Measurements from ENCODE around the gene SCAPER. TPM values are rescaled to one million over a fixed set of nuclear protein-coding genes. Genes with fewer than 3 reads are reported as not detected.

Gene SCAPER
- total RNA-seq, 1 experiment from 2014 or later = 10.3 TPM

DNA sequence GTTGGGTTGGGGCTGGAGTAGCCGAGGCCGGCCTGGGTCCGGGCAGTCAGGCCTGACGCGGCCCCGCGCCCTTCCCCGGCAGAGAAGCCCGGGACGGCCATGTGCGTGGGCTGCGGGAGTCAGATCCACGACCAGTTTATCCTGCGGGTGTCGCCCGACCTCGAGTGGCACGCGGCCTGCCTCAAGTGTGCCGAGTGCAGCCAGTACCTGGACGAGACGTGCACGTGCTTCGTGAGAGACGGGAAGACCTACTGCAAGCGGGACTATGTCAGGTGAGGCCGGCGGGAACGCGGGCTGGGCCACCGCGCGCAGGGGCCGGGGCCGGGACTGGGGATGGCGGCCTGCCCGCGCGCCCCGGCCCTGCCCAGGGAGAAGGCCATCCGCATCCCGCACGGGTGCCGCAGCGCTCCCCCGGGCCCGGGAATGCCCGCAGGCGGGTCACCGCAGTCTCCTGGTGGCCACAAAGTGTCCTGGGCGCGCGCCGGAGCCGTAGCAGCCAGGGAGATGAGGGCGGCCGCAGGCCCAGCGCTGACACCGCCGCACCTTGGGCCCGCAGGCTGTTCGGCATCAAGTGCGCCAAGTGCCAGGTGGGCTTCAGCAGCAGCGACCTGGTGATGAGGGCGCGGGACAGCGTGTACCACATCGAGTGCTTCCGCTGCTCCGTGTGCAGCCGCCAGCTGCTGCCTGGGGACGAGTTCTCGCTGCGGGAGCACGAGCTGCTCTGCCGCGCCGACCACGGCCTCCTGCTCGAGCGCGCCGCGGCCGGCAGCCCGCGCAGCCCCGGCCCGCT lies 567.2 kb downstream of the SCAPER start:
- no peaks in the 10 kb centered on the region for H3K36me3 Mint-ChIP-seq
- no peak for ATAC-seq
- H3K27me3 Mint-ChIP-seq (ENCODE audit: low read depth) = peaks cover 97% of the 10 kb centered on the region
- no peaks in the 10 kb centered on the region for H3K9me3 Mint-ChIP-seq
- H3K4me3 Mint-ChIP-seq = peak overlapping the region; percentile 73
- POLR2A ChIA-PET = interaction anchor here (0.6 to 2.0 kb wide), 3 partner anchors 9 to 113 kb away, joined by 3 to 9 read pairs (median 3); partner anchors contain the start of gene ETFA
- CTCF ChIA-PET = interaction anchor here (3.3 kb wide), 1 partner anchor 9 kb away, joined by 20 read pairs; no protein-coding TSS in a partner anchor
- H3K27ac Mint-ChIP-seq = no peak overlapping the region
- peak; percentile 51 for DNase-seq (ENCODE audit: low spot score)
- H3K4me1 Mint-ChIP-seq = peaks cover 54% of the 10 kb centered on the region
- TF ChIP-seq, protein P1, sequence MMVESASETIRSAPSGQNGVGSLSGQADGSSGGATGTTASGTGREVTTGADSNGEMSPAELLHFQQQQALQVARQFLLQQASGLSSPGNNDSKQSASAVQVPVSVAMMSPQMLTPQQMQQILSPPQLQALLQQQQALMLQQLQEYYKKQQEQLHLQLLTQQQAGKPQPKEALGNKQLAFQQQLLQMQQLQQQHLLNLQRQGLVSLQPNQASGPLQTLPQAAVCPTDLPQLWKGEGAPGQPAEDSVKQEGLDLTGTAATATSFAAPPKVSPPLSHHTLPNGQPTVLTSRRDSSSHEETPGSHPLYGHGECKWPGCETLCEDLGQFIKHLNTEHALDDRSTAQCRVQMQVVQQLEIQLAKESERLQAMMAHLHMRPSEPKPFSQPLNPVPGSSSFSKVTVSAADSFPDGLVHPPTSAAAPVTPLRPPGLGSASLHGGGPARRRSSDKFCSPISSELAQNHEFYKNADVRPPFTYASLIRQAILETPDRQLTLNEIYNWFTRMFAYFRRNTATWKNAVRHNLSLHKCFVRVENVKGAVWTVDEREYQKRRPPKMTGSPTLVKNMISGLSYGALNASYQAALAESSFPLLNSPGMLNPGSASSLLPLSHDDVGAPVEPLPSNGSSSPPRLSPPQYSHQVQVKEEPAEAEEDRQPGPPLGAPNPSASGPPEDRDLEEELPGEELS (CRISPR knock-in tag; IDR thresholded peaks at IDR 0.05) = 0 out of 2 replicates have a peak, but pooled peaks have one; percentile 14
- TF ChIP-seq, protein P2, sequence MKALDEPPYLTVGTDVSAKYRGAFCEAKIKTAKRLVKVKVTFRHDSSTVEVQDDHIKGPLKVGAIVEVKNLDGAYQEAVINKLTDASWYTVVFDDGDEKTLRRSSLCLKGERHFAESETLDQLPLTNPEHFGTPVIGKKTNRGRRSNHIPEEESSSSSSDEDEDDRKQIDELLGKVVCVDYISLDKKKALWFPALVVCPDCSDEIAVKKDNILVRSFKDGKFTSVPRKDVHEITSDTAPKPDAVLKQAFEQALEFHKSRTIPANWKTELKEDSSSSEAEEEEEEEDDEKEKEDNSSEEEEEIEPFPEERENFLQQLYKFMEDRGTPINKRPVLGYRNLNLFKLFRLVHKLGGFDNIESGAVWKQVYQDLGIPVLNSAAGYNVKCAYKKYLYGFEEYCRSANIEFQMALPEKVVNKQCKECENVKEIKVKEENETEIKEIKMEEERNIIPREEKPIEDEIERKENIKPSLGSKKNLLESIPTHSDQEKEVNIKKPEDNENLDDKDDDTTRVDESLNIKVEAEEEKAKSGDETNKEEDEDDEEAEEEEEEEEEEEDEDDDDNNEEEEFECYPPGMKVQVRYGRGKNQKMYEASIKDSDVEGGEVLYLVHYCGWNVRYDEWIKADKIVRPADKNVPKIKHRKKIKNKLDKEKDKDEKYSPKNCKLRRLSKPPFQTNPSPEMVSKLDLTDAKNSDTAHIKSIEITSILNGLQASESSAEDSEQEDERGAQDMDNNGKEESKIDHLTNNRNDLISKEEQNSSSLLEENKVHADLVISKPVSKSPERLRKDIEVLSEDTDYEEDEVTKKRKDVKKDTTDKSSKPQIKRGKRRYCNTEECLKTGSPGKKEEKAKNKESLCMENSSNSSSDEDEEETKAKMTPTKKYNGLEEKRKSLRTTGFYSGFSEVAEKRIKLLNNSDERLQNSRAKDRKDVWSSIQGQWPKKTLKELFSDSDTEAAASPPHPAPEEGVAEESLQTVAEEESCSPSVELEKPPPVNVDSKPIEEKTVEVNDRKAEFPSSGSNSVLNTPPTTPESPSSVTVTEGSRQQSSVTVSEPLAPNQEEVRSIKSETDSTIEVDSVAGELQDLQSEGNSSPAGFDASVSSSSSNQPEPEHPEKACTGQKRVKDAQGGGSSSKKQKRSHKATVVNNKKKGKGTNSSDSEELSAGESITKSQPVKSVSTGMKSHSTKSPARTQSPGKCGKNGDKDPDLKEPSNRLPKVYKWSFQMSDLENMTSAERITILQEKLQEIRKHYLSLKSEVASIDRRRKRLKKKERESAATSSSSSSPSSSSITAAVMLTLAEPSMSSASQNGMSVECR (CRISPR knock-in tag; IDR thresholded peaks at IDR 0.05; ENCODE audit: borderline replicate concordance) = peak; percentile 60; the same call in 1 of the 2 replicates
- TF ChIP-seq ZNF416 (CRISPR knock-in tag; IDR thresholded peaks at IDR 0.05) (no peak), ZBTB21 (CRISPR knock-in tag; IDR thresholded peaks at IDR 0.05; ENCODE audit: borderline replicate concordance) (no peak), GRHL2 (CRISPR knock-in tag; IDR thresholded peaks at IDR 0.05; ENCODE audit: insufficient replicate concordance, severe bottlenecking) (no peak), ZNF138 (CRISPR knock-in tag; conservative IDR thresholded peaks at IDR 0.05) (no peak), NFYB (CRISPR knock-in tag; conservative IDR thresholded peaks at IDR 0.05; ENCODE audit: low read depth) (peak; percentile 42; the same call in 1 of the 2 replicates), IRF2 (CRISPR knock-in tag; IDR thresholded peaks at IDR 0.05; ENCODE audit: borderline replicate concordance, low read depth) (0 out of 2 replicates have a peak, but pooled peaks have one; percentile 64), FOXP1 (CRISPR knock-in tag; IDR thresholded peaks at IDR 0.05; ENCODE audit: borderline replicate concordance) (peak; percentile 97), ZNF121 (CRISPR knock-in tag; IDR thresholded peaks at IDR 0.05) (no peak), MYBL2 (CRISPR knock-in tag; IDR thresholded peaks at IDR 0.05) (peak; percentile 85; the same call in 1 of the 2 replicates), TP53 (CRISPR knock-in tag; IDR thresholded peaks at IDR 0.05) (0 out of 2 replicates have a peak, but pooled peaks have one; percentile 78), ELF4 (CRISPR knock-in tag; IDR thresholded peaks at IDR 0.05; ENCODE audit: low read depth) (no peak), ETV6 (CRISPR knock-in tag; IDR thresholded peaks at IDR 0.05) (0 out of 2 replicates have a peak, but pooled peaks have one; percentile 33)
- TF ChIP-seq, protein P3, sequence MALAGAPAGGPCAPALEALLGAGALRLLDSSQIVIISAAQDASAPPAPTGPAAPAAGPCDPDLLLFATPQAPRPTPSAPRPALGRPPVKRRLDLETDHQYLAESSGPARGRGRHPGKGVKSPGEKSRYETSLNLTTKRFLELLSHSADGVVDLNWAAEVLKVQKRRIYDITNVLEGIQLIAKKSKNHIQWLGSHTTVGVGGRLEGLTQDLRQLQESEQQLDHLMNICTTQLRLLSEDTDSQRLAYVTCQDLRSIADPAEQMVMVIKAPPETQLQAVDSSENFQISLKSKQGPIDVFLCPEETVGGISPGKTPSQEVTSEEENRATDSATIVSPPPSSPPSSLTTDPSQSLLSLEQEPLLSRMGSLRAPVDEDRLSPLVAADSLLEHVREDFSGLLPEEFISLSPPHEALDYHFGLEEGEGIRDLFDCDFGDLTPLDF (CRISPR knock-in tag; IDR thresholded peaks at IDR 0.05) = peak; percentile 78; the same call in 1 of the 2 replicates
- TF ChIP-seq, protein P4, sequence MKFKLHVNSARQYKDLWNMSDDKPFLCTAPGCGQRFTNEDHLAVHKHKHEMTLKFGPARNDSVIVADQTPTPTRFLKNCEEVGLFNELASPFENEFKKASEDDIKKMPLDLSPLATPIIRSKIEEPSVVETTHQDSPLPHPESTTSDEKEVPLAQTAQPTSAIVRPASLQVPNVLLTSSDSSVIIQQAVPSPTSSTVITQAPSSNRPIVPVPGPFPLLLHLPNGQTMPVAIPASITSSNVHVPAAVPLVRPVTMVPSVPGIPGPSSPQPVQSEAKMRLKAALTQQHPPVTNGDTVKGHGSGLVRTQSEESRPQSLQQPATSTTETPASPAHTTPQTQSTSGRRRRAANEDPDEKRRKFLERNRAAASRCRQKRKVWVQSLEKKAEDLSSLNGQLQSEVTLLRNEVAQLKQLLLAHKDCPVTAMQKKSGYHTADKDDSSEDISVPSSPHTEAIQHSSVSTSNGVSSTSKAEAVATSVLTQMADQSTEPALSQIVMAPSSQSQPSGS (CRISPR knock-in tag; IDR thresholded peaks at IDR 0.05; ENCODE audit: borderline replicate concordance, low read depth) = peak; percentile 57; the same call in 1 of the 2 replicates
- TF ChIP-seq, protein P5, sequence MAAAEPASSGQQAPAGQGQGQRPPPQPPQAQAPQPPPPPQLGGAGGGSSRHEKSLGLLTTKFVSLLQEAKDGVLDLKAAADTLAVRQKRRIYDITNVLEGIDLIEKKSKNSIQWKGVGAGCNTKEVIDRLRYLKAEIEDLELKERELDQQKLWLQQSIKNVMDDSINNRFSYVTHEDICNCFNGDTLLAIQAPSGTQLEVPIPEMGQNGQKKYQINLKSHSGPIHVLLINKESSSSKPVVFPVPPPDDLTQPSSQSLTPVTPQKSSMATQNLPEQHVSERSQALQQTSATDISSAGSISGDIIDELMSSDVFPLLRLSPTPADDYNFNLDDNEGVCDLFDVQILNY (CRISPR knock-in tag; IDR thresholded peaks at IDR 0.05) = peak; percentile 82
- TF ChIP-seq, protein P6, sequence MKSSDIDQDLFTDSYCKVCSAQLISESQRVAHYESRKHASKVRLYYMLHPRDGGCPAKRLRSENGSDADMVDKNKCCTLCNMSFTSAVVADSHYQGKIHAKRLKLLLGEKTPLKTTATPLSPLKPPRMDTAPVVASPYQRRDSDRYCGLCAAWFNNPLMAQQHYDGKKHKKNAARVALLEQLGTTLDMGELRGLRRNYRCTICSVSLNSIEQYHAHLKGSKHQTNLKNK (CRISPR knock-in tag; IDR thresholded peaks at IDR 0.05) = no peak
- TF ChIP-seq, protein P7, sequence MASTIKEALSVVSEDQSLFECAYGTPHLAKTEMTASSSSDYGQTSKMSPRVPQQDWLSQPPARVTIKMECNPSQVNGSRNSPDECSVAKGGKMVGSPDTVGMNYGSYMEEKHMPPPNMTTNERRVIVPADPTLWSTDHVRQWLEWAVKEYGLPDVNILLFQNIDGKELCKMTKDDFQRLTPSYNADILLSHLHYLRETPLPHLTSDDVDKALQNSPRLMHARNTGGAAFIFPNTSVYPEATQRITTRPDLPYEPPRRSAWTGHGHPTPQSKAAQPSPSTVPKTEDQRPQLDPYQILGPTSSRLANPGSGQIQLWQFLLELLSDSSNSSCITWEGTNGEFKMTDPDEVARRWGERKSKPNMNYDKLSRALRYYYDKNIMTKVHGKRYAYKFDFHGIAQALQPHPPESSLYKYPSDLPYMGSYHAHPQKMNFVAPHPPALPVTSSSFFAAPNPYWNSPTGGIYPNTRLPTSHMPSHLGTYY (CRISPR knock-in tag; IDR thresholded peaks at IDR 0.05) = no peak
- TF ChIP-seq, protein P8, sequence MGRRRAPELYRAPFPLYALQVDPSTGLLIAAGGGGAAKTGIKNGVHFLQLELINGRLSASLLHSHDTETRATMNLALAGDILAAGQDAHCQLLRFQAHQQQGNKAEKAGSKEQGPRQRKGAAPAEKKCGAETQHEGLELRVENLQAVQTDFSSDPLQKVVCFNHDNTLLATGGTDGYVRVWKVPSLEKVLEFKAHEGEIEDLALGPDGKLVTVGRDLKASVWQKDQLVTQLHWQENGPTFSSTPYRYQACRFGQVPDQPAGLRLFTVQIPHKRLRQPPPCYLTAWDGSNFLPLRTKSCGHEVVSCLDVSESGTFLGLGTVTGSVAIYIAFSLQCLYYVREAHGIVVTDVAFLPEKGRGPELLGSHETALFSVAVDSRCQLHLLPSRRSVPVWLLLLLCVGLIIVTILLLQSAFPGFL (CRISPR knock-in tag; IDR thresholded peaks at IDR 0.05; ENCODE audit: borderline replicate concordance) = 0 out of 2 replicates have a peak, but pooled peaks have one; percentile 31
- TF ChIP-seq, protein P9, sequence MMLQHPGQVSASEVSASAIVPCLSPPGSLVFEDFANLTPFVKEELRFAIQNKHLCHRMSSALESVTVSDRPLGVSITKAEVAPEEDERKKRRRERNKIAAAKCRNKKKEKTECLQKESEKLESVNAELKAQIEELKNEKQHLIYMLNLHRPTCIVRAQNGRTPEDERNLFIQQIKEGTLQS (CRISPR knock-in tag; conservative IDR thresholded peaks at IDR 0.05) = 0 out of 2 replicates have a peak, but pooled peaks have one; percentile 45

Measured in WTC11 (cell line).